HEK293T (cell line): ENCODE results near the gene CD74.

Experiments
- ARNT ChIP-seq: fragments of 450-650 bp; IDR thresholded peaks from 2 replicates; pipeline ENCODE4 v1.6.1; 2017; ENCODE audit warnings: mild to moderate bottlenecking
- FOXA1 ChIP-seq: fragments of 450-650 bp; IDR thresholded peaks from 2 replicates; pipeline ENCODE4 v1.6.1; 2016; ENCODE audit warnings: mild to moderate bottlenecking
- FOXM1 ChIP-seq: fragments of 450-650 bp; IDR thresholded peaks from 2 replicates; pipeline ENCODE4 v1.6.1; 2017; ENCODE audit warnings: mild to moderate bottlenecking, borderline replicate concordance
- NFRKB ChIP-seq: fragments of 450-650 bp; IDR thresholded peaks from 2 replicates; pipeline ENCODE4 v1.6.1; 2016; ENCODE audit warnings: mild to moderate bottlenecking, moderate library complexity
- PKNOX1 ChIP-seq: fragments of 450-650 bp; IDR thresholded peaks from 2 replicates; pipeline ENCODE4 v1.6.1; 2016
- TARDBP ChIP-seq: fragments of 450-650 bp; IDR thresholded peaks from 2 replicates; pipeline ENCODE4 v1.6.1; 2016

- TF ChIP-seq FOXM1, result no peak
- TF ChIP-seq PKNOX1, result no peak
- no peak for TF ChIP-seq ARNT
- TF ChIP-seq FOXA1, result no peak
- TF ChIP-seq TARDBP, result no peak
- no peak for TF ChIP-seq NFRKB
Measured at GRCh38 chr5:150457562-150458240, 45.0 kb upstream of the CD74 start.
